ENCODE measurements around the gene ATP13A4.

ATP13A4 gene

DNA sequence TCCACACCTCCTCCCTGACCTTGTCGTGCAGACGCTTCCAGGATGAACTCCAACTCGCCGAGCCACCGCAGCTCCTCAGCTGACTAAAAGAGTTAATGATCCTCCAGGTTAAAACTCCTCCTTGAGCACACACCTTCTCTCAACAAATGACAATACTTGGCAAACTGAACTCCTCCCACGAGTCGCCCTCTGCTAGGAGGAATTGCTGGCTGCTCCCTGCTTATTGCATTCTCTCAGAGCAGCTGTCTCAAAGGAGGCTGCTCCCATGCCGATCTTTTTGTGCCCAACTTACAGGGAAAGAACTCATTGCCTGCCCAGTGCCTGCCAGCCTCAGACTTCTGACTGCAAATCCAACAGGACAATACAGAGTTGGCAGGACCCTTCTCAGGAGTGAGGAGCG lies at the start of gene ATP13A4:
TSS of gene ATP13A4 (minus strand) at position 85 of the 400 bp plus-strand sequence. CDS start 96 bp downstream, outside the sequence.
- DNase-seq, result no peak

- no peak for DNase-seq
Measured at GRCh38 chr3:193599393-193599792, 44.7 kb upstream of the ATP13A4 start.

DNA sequence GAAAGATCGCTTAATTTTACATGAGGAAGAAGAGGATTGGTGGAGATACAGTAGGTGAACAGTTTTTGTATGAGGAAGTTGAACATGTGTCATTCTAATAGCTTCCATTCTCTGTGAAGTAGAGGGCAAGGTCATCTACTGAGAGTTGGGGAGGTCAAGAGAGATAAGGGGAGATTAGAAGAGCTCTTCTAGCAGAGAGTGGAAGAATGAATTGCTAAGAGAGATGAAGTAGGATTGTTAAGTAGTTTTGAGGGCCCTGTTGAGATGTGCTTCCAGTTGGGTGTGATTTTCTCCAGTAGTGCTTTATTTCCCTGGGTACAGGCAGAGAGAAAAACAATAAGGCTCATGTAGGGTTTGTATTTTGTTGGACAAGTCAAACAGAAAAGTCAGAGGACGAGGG lies 43.5 kb upstream of the ATP13A4 start:
- no peak for DNase-seq

GRCh38 chr3:193595939-193596487 lies 41.3 kb upstream of the ATP13A4 start:
- DNase-seq, result no peak

DNA sequence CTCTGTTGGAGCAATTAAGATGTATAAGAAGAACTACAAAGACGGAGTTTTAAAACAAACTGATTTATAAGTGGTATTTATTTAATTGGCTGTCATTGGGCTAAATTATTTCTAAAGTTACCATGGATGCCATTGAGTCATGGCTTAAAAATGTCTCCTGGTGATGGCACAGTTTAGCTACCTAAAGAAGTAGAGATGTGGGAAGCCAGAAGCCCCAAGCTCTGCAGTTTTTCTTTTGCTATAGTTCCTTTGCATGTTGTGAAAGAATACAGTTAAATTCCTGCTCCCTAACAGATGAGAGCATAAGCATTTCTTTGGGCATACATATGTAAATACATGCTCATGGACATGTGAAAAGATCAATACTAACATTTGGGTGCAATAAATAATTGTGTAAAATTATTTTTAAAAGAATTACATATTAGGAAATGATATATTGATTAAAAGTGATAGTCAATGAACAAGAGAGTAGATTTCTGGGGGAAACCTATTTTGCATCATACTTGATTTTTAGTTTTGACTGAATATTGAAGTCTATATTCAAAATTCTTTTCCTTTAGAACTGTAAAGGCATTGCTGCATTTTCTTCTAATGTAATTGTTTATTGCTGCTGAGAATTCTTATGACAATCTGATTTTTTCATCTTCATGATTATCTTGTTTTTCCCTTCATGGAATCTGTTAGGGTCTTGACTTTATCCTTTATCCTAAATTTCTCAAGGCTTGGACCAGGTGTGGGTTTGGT lies 40.4 kb upstream of the ATP13A4 start:
- no peak for DNase-seq

GRCh38 chr3:193593668-193594030 lies 39.0 kb upstream of the ATP13A4 start:
- DNase-seq, result peak; percentile 64

GRCh38 chr3:193592841-193593667 lies 38.4 kb upstream of the ATP13A4 start, which contains the start of gene OPA1:
TSS of gene OPA1 (plus strand) at chr3:193593208. CDS start at chr3:193593378, 170 bp downstream.
- DNase-seq, result peak; percentile 94

DNA sequence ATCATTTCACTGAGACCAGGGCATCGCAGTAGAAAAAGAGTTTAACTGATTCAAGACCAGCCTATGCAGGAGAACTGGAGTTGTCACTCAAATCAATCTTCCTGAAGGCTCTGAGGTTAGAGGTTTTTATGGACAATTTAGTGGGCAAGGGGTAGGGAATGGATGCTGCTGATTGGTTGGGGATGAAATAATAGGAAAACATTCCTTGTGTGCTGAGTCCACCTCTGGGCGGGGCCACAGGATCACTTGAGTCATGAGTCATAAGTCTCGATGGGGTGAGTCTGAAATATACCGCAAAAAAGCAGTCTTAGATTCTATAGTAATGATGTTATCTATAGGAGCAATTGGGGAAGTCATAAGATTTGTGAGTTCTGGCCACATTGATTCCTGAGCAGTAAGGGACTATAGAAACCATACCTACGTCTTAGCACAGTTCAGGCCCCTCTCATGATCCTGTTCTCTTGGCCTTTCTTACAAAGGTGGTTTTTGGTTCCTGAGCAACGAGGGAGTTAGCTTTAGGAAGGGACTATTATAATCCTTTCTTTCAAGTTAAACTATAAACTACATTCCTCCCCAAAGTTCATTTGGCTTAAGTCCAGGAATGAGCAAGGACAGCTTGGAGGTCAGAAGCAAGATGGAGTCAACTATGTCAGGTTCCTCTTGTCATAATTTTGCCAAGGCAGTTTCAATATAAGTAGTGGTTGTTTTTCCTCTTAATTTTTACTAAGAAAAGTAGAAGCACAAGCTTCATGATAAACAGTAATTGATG lies 35.6 kb upstream of the ATP13A4 start:
- no peak for DNase-seq

GRCh38 chr3:193589616-193590015 lies 34.9 kb upstream of the ATP13A4 start:
- no peak for DNase-seq

- no peak for DNase-seq
Measured at GRCh38 chr3:193589129-193589528, 34.4 kb upstream of the ATP13A4 start.

DNA sequence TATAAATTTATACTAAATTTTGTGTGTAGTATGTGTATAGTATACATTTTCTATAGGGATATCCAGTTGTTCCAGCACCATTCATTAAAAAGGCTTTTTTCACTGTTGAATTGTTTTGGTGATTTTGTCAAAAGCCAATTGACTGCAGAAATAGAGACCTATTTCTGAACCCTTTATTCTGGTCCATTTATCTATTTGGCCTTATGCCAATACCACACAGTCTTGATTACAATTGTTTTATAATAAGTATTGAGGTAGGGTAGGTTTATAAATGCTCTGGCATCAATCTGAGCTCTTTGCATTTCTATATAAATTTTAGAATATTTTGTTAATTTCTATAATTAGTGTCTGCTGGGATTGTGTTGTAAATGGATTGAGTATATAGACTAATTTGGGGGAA lies 31.8 kb upstream of the ATP13A4 start:
- no peak for DNase-seq

DNA sequence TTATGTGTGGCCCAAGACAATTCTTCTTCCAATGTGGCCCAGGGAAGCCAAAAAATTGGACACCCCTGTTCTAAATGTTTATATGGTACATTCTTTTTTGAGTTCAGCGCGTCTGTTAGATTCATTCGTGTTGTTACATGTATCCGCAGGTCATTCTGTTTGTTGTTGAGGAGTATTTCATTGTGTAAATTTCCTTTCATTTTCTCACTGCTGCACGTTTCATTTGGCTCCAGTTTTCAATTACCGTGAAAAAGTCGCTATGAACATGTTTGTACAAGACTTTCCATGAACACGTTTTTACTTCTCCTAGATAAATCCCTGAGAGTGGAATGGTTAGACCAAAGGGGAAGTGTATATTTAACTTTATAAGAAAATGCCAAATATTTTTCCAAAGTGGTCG lies 30.8 kb upstream of the ATP13A4 start:
- DNase-seq, result no peak

- DNase-seq, result no peak
Measured at GRCh38 chr3:193574488-193575070, 19.9 kb upstream of the ATP13A4 start.

DNA sequence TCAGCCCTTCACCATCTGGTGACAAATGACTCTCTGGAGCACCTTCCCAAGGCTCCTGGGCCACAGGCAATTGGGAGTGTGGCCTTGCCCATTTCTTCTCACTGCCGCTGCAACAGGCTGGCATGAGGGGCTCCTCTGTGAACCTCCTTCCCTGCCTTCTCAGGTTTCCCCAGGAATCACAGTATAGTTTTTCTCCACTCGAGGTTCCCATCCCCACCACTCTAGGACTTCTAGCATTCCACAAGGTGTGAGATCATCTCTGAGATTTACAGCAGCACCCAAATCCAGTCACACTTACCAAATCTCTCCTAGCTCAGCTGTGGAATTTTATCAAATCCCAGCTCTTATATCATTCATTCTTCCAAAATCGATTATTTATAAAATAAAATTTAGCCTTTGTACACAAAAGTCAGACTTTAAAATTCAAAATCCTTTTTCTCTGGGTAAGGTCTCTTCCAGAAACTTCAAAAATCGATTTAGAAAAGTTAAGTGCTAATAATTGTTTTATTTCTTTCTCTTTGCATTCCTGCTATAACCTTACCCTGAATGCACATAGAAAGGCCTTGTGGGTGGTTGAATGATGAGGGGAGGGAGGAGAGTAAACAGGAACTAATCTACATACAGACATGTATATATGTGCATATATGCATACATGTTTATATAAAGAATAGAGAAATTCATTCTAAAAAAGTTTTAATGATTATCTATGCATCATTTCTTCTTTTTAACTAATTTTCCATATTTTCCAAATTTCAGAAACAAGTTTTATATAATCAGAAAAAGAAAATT lies 18.9 kb upstream of the ATP13A4 start:
- no peak for DNase-seq

- peak; percentile 60 for DNase-seq
Measured at GRCh38 chr3:193572426-193572908, 17.8 kb upstream of the ATP13A4 start.

DNA sequence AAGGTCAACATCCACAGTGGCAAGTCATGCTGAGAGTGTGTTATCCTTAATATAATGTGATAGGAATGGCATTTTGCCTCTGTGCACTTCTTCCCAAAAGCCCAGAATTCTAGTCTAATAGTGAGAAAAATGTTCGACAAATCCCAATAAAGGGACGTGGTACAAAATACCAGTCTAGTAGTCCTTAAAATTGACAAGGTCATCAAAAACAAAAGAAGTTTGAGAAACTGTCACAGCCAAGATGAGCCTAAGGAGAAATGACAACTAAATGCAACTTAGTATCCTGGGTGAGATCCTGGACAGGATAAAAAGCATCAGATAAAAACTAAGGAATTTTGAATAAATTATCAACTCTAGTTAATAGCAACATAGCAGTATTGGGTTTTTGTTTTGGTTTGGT lies 14.4 kb upstream of the ATP13A4 start:
- DNase-seq, result no peak

DNA sequence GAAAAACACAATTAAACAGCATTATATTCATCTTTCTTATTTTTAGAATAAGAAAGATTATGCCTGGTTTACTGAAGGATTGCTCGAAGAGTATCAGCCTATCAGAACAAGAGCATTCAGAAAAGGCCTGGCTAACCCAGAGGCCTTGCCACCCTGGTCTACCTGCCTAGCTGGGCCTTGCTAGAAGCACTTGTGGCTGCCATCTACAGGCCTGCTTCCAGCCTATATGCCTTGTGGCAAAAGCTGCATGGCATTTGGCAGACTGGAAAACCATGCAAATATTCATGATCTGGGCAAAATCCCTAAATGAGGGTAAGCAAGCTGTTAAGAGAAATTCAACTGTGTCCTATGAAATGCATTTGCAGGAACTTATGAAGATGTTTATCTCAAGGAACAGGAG lies 9.3 kb upstream of the ATP13A4 start:
- DNase-seq, result peak; percentile 24

DNA sequence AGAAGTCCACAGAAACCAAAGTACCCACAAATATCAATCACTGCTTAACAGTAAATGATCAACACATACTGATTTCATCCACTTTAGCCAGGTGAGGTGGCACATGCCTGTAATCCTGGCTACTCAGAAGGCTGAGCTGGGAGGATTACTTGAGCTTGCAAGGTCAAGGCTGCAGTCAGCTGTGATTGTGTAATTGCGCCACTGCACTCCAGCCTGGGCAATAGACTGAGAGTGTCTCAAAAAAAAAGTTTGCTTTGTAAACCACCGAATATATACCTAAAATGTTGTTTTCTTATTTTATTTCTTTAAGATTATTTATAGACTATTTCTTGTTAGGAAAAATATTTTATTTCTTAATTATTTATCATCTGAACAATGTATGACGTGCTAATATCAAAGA lies 8.7 kb upstream of the ATP13A4 start:
- DNase-seq, result no peak

- no peak for DNase-seq
Measured at GRCh38 chr3:193560870-193561269, 6.2 kb upstream of the ATP13A4 start.

DNA sequence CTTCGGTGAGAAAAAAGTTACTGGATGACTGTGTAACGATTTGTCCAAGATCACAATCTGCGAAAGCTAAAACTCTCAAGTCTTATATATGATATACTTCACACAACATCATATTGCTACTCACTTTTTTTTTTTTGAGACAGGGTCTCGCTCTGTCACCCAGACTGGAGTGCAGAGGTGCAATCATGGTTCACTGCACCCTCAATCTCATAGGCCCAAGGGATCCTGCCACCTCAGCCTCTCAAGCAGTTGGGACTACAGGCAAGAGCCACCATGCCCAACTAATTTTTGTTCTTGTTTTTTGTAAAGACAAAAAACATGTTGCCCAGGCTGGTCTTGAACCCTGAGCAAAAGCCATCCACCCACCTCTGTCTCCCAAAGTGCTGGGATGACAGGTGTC lies 5.4 kb upstream of the ATP13A4 start:
- DNase-seq, result no peak

DNA sequence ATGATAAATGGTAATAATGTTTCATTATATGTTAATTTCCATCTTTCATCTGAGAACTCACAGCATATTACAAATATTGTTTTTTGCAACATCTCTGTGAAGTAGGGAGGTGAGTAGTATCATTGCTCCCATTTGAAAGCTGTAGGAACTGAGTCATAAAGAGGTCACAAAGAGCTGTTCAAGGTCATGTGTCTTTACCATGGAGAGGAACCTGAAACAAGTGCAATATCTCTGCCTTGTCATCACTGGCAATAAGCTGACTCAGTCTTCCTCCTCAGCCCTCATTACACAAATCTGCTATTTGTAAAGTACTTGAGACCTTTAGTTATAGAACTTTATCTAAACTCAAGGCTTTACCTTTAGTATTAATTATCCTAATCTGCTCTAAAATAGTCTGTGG lies 4.4 kb upstream of the ATP13A4 start:
- DNase-seq, result no peak

DNA sequence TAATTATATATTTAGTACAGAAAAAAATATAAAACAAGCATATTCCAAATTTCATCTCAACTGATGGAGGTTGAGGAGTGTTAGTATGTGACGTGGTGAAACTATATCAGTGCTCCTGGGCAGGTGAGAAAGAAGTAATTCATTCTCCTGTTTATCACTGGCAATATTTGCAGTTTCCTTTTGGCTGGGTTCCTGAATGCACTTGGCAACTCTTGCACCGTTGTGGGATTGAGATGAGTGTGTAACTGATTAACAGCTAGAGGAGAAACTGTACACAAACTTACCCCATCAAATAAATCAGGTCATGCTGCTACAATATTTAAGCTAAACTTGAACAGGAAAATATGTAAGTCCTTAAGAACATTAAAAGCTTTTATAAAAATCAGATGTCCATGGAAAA lies 2.1 kb upstream of the ATP13A4 start:
- no peak for DNase-seq
